RWPE1 (cell line): ENCODE data around the gene NKX1-2.

Experiments used
- CTCF ChIA-PET: fragments of 350-600 bp; sonication (Branson Sonifier 250); formaldehyde crosslinking; extraction: SDS; loops from one replicate; lab custom pipeline; 2021; lab: Yijun Ruan, JAX
- POLR2A ChIA-PET: fragments of 400-600 bp; formaldehyde crosslinking; extraction: SDS; loops from one replicate; lab custom pipeline; 2020; ENCODE audit warnings: antibody characterized with exemption; ENCODE audit not compliant: low non-redundant PET; lab: Yijun Ruan, JAX
- DNase-seq: peaks from one replicate; pipeline ENCODE4 v3.0.0; 2012; ENCODE audit warnings: low spot score
- H3K27ac ChIP-seq: fragments of 450-650 bp; 2 replicates; pipeline ENCODE4 v1.5.1; 2017
- CTCF ChIP-seq: fragments of 450-650 bp; conservative IDR thresholded peaks from 2 replicates; pipeline ENCODE4 v1.5.1; 2017; ENCODE audit warnings: low read depth, mild to moderate bottlenecking

NKX1-2 gene

GRCh38 chr10:124495162-124495561, 45.3 kb upstream of the NKX1-2 start:
- no peak for DNase-seq
- TF ChIP-seq CTCF: no peak
- ChIA-PET POLR2A (no interaction called here), CTCF (interaction anchor here (0.7 kb wide), 1 partner anchor 92 kb away, joined by 4 read pairs; no protein-coding TSS in a partner anchor)
- no peak overlapping the region for H3K27ac ChIP-seq

GRCh38 chr10:124494046-124494807, 44.4 kb upstream of the NKX1-2 start:
- ChIA-PET CTCF (interaction anchor here (0.7 kb wide), 1 partner anchor 91 kb away, joined by 4 read pairs; no protein-coding TSS in a partner anchor), POLR2A (no interaction called here)
- no peak for DNase-seq
- H3K27ac ChIP-seq: no peak overlapping the region
- no peak for TF ChIP-seq CTCF

GRCh38 chr10:124493214-124493882, 43.5 kb upstream of the NKX1-2 start:
- POLR2A ChIA-PET: no interaction called here
- CTCF ChIA-PET: no interaction called here
- TF ChIP-seq CTCF: no peak
- no peak overlapping the region for H3K27ac ChIP-seq
- DNase-seq: no peak

GRCh38 chr10:124492266-124492665, 42.4 kb upstream of the NKX1-2 start:
- POLR2A ChIA-PET: interaction anchor here (0.6 kb wide), 1 partner anchor 9 kb away, joined by 4 read pairs; no protein-coding TSS in a partner anchor
- DNase-seq: no peak

GRCh38 chr10:124491105-124491504, 41.3 kb upstream of the NKX1-2 start:
- TF ChIP-seq CTCF: no peak
- DNase-seq: no peak
- ChIA-PET CTCF (no interaction called here), POLR2A (no interaction called here)
- H3K27ac ChIP-seq: no peak overlapping the region

More at GRCh38 chr10:124492266-124492665, 42.4 kb upstream of the NKX1-2 start:
- TF ChIP-seq CTCF: no peak
- CTCF ChIA-PET: interaction anchor here (0.7 kb wide), 2 partner anchors 12 to 20 kb away, joined by 3 read pairs; no protein-coding TSS in a partner anchor
- H3K27ac ChIP-seq: no peak overlapping the region

GRCh38 chr10:124486635-124487034, 36.8 kb upstream of the NKX1-2 start:
- DNase-seq: no peak
- ChIA-PET POLR2A (no interaction called here), CTCF (no interaction called here)
- TF ChIP-seq CTCF: no peak
- H3K27ac ChIP-seq: no peak overlapping the region
